Muscle of arm (tissue), 12 donors: ENCODE data around the gene KIAA1210. TPM values are rescaled to one million over a fixed set of nuclear protein-coding genes. Genes with fewer than 3 reads are reported as not detected.

Source experiments
- DNase-seq: peaks from one replicate; pipeline ENCODE4 v3.0.0-alpha.2; 2013
- polyA plus RNA-seq, 12 donors: library from polyadenylated mRNA; unstranded; fragments of 120-200 nt; gene quantifications; one replicate each; pipeline ENCODE4 v1.2.1, GENCODE V29; 2013; ENCODE audit not compliant: insufficient read length in 12 of 12

The KIAA1210 gene
- polyA plus RNA-seq, 12 donors, result 0.15 to 0.41 (median 0.23) TPM; not detected in 2

DNA sequence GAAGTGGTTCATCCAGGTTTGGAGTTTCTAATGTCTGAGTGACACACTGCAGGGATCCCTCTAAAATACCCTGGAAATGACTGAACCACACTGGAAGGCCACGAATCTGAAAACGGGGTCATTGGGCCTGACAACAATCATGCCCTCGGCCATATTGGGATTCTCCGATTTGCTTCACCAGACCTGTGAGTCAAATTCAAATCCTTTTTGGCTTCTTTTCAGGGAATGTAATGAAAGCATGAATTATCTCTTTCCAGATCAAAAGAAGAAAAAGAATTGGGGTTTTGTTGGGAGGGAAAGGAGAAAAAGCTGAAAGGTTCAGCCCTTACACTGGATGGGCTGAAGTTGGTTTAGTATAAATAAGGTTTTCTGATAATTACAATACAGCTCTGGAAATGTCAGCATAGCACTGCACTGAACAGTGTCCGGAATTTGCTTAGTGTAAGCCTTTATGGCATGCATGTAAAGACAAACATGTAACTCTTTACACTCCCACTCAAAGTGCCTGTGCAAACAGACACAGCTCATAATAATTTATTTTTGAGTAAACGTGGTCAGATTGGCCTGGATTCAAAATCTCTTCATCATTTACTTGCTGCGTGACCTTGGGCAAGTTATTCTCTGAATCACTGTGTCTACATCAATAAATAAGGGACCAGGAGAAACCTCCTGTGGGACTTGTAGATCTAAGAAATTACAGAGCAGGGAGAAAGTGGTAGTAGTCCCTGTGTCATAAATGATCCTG, 33.4 kb downstream of the KIAA1210 start:
- no peak for DNase-seq

DNA sequence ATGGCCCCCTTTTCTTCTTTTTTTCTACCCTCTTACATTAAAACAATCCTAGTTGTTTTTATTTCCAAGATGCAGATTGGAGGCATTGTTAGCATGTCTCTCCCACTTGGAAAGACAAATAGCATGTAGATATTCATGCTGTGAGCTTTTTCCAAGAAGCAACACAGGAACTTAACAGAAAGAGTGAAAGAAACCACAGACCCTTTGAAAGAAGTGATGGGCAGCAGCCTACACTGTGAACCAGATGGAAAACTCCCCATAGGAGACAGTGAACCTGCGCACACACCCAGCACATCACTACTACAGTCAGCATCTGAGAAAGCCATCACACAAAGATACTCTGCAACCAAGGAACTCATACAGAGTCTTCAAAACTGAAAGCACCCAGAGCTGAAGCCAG, 37.0 kb downstream of the KIAA1210 start:
- DNase-seq, result no peak

DNA sequence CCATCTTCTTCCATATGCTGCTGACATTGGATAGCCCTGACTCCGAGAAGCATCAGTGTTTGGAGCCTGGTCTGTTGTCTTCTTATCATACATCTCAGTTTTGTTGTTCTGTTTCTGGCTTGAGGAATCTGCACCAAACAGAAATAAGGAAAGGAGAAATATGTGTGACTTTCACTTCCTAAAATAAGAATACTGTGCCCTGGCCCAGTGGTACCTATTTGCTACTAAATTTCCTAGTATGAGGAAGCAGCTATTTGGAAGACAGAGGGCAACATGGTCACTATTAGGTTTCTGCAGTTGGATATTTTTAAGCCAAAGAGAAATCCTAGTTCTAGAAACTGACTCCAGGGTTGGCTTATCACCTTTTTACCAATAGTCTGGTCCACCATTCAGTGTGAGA, 38.0 kb downstream of the KIAA1210 start:
- DNase-seq, result no peak

DNA sequence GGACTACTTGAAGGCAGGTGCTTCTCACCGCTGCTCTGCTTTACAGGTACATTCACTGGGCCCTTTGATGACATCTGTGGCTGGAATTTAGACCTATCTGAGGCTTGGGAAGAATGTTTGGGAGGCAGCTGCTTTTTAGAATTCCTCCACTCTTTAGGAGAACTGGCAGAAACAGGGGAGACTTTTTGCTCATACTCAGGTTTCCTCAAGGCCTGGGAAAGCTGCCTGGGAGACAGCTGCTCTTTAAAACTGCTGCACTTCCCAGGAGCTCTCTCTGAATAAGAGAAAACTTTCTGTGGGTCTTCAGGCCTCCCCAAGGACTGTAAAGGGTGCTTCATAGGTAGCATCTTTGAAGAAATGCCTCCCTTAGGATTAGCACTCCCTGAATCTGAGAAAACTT, 40.5 kb downstream of the KIAA1210 start:
- DNase-seq, result no peak

DNA sequence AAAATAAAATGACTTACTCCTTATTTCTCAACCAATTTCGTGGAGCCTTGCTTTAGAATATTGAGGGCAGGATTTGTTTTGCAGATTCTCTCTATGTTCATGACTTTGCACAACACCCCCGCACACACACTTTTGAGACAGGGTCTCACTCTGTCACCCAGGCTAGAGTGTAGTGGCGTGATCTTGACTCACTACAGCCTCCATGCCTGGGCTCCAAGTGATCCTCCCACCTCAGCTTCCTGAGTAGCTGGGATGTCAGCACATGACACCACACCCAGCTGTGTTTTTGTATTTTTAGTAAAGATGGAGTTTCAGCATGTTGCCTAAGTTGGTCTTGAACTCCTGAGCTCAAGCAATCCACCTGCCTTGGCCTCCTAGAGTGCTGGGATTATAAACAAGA, 42.8 kb downstream of the KIAA1210 start:
- no peak for DNase-seq

DNA sequence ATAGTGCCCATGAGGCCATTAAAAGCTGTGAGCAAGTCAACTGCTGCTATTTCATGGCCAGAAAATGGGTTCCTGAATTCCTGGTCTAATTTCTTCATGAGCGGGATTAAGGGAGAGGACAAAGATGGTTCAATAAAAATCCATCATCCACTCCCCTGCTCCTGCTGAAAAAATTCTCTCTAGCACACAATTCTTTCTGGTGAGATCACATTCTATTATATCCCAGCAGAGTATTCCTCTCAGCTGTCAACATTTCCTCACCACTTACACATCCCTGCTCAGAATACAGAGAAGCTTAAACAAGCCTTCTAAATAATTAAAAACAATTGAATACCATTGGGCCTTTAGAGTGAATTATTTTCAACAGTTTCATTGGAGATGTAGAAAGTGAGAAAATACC, 45.3 kb downstream of the KIAA1210 start:
- no peak for DNase-seq

DNA sequence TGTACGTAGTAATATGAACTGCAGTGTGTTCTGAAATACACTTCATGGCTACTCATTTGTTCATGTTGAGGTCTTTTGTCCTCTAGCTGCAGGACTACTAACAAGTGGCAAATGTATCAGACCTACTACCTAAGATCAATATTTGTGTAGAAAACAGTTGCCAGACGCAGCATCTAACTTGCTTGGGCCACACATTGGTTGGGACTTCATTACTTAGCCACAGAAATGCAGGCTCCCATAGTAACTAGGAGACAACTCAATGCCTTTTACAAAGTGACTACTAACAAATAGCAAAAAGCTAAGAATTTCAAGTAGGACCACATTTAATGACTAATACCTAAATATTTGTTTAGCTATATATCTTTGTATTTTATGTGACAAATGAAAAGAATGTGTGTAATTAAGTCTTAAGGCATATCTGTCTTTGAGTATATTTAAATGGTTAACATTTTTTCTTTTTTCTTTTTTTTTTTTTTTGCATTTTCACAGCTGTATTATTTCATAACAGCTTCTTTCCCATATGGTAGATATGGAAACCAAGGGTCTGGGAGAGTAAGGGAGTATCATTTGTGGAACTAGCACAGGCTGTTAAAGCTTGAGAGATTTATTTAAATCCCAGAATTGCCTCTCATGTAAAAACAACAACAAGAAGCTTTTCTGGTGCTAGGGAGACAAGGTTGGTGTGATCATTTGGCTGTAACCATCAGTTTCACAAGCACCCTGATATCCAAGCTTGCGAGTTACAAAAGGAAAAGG, 52.2 kb downstream of the KIAA1210 start:
- no peak for DNase-seq

DNA sequence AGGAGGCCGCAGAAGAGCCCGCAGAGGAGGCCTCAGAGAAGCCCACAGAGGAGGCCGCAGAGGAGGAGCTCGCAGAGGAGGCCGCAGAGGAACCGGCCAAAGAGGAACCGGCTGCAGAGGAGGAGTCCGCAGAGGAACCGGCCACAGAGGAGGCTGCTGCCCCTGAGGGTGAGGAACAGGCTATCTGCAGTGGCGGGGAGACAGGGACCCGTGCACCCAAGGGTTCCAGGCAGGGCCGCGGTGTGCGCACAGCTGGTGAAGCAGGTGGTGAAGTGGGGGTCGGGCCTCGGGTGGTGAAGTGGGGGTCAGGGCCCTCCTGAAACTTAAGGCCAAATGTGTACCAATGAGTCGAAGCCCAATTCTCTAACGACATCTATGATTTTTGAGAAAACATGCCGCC, 53.7 kb downstream of the KIAA1210 start:
- no peak for DNase-seq

DNA sequence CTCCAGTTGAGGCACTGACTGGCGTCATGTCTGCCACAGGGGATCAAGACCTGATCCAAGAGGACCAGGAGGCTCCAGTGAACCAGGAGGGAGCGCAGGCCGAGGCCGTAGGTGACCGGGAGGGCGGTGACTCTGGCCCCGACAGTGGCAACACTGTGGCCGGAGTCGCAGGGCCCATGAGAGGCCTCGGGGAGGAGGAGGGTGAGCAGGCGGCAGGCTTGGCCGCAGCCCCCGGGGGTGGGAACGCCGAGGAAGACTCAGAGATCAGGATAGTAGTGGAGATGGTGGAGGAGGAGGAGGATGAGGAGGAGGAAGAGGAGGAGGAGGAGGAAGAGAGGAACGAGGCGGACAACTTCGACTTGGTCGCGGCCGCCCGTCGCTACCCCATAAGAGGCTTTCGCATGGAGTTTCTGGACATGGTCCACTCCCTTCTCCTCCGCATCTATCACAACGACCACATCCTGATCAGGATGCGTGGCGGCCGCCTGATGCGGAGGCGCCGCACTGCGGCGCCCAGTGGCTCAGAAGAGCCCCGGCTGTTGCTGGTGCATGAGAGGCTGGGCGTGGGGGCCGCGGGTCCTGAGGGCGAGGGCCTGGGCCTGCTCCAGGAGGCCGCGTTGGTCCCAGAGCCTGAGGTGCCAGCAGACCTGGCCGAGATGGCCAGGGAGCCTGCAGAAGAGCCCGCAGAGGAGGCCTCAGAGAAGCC, 54.3 kb downstream of the KIAA1210 start:
- no peak for DNase-seq

DNA sequence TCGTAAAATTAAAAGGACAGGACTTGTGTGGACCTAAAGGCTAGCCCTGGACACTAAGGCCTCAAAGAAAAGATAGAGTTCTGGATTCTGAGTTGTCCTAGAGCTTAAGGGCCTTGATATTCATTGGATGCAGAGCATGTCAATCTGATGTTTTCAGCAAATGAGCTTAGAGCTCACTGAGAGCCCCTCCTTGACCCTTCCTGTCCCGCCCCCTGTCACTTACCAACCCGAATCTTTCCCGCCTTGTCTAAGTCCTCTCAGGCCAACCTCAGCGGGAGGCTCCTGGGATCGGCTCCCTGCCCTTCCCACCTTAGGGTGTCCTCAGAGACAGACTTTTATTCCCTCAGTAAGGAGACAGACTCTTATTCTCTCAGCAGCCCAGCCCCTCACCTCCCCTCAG, 54.9 kb downstream of the KIAA1210 start, which contains the start of gene CT47C1:
CT47C1 (plus strand) TSS at position 250 of the 400 bp plus-strand sequence. CDS start 233 bp downstream, outside the sequence.
- no peak for DNase-seq

DNA sequence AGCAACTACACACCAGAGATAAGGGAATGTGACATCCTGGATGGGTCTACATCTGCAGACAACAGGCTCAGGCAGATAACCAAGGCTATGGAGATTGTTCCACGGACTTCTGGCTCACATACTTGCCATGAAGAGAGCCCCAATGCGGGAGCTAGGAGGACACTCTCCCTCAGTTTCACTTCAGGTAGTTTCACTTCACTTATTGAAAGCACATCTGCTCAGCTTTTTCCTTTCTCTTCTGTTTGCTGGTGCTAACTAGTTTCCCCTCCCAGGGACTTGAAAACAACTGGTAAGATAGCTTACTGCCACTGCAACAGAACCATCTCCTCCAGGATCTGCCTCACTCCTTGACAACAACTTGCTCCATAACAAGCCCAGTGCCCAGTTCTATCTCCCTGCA, 56.2 kb downstream of the KIAA1210 start:
- no peak for DNase-seq

DNA sequence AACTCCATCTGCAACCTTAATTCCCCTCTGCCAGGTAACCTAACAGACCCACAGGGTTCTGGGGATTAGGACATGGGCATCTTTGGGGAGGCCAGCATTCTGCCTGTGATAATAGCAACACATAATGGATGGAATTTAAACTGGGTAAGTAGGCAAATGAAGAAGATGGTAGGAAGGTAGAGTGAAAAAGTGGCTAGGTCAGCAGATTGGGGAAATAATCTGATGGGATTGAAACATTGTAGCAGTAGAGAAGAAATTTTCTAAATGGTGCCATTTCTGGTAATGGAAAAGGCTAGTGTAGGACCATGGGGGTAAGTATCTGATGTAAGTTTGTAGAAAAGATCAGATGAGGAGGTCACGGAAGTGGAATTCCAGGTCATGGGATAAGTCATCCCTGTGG, 57.9 kb downstream of the KIAA1210 start:
- DNase-seq, result no peak

DNA sequence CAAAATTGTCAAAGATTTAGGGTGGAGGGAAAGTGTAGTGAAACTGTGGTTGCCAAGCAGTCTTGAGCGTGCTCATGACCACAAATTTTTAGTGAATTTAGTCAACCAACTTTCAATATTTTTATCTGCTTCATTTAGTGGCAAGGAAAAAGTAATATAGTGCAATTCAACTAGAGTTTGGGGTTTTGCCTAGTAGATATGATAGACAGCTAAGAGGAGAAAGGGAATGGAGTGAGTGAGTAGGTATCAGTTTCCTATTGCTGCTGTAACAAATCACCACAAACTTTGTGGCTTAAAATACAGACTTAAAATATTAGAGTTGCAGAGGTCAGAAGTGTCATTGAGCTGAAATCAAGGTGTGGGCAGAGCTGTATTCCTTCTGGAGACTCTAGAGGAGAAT, 58.5 kb downstream of the KIAA1210 start:
- no peak for DNase-seq

DNA sequence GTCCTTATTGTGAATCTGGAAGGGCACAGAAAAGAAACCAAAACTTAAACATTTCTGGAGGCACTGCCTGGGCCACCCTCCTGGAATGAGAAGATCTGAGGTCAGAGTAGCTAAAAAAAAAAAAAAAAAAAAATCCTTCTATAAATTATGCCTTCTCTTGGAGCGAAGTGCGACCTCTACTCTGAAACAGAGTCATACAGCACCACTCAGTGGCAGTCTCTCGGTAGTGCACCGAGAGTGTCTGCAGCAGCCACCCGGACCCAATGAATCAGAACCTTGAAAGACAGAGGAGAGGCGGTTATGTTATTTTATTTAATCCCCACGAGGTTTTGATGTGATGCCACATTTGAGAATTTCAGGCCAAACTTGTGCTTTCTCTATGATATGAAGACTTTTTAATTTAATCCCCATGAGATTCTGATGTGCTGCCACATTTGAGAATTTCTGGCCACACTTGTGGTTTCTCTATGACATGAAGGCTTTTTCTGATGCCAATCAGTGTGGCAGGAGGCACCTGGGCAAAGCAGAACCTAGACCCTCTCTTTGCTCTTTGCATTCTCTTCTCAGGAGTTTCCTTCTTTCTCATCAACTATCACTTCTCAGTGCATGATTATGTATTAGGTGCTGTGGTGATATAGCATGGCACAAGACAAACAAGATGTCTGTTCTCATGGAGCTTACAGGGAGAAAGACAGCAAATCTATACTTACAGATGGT, 60.4 kb downstream of the KIAA1210 start:
- DNase-seq, result peak; percentile 43

DNA sequence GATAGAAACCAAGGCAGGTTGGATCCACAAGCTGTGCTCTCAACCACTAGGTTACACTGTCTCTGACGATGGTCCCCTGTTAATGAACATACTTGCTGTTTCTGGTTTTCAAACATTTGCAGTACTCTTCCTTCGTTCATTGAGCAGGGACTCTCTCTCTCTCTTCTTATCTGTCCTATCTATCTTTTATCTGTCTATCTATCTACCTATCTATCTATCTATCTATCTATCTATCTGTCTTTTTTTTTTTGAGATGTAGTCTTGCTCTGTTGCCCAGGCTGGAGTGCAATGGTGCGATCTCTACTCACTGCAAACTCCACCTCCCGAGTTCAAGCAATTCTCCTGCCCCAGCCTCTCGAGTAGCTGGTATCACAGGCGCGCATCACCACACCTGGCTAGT, 64.2 kb downstream of the KIAA1210 start:
- DNase-seq, result no peak

DNA sequence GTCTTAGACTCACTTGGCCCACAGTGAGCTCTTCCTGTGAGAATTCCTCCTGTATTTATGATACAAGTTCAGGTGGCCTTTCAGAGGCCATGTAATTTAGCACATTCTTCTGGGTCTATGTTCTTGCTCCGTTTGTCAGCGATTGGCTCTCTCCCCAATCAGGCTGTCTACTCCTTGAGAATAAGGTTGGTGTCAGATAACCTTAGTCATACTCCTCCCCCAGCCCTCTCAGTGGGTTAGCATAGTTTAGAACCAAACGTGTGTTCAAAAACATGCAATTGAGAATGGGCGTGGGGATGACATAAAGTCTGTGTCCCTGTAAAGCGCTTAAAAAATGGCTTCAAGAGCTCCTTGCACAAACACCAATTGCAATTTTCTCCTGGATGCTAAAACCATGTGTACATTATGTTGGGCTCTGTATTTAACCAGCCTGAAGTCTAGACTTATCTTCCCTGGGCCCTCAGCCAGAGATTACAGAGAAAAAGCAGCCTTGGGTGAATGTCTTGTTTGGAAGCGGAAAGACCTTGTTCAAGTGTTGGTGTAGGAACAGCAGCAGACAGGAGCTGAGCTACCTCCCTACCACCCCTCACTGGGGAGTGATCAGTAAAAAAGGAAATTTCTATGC, 64.8 kb downstream of the KIAA1210 start:
- no peak for DNase-seq

DNA sequence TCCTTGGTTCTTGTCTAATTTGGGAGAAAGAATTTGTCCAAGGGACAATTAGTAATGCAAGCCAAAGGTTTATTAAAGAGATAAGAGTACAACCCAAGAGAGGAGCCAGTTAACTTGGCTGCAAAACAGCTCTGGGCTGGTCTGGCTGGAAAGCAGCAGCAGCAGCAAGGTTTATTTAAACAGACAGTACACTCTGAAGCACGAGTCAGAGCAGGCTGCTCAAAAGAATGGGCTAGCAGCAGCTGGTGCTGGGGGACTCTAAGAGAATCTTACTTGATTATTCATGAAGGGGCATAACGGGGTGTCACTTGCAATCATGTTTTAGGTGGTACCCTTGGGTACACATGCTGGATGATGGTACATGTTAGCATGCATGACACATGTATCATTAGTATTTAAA, 71.9 kb downstream of the KIAA1210 start:
- no peak for DNase-seq

DNA sequence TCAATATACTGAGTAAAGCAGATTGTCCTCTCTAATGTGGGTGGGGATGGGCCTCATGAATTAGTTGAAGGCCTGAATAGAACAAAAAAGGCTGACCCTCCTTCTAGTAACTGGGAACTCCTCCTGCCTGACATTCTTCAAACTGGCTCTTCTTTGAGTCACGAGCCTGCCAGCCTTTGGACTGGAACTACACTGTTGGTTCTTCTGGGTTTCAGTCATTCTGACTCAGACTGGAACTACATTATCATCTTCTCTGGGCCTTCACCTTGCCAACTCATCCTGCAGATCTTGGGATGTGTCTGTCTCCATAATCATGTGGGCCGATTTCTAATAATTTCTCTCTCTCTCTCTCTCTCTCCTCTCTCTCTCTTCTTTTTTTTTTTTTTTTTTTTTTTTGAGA, 81.7 kb downstream of the KIAA1210 start:
- no peak for DNase-seq

DNA sequence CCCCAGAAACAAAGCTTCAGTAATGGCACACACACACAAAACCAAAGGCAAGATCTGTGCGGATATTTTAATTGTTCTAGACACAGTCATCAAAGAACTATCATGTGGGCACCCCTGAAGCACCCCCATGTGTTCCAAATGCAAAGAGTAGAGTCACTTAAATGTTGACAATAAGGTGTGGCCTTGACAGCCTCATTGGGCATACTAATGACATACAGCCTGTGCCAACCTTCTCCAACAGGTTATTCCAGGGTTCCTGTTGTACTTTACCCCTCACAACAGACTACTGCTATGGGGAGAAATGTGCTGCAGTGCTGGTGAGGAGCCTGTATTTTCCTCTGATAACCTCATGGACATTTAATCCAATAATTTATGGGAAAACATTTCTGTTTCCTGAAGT, 84.6 kb downstream of the KIAA1210 start:
- no peak for DNase-seq

DNA sequence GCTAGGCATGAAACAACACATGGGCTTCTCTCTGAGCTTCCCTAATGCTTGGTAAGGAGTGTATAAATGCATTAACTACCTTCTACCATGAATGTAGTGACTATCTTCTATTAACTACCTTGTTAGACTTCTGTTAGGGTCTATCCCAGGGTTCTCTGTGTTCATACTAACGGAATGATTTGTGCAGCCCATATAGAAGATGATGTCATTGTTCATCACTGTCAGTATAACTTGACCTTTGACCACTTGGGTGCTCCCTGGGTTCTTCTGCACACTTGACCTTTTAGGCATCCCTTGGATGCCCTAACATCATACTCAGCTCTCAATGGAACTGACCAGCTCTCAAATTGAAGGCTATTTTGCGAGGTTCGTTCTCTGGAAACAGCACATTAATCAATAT, 85.6 kb downstream of the KIAA1210 start:
- DNase-seq, result no peak

DNA sequence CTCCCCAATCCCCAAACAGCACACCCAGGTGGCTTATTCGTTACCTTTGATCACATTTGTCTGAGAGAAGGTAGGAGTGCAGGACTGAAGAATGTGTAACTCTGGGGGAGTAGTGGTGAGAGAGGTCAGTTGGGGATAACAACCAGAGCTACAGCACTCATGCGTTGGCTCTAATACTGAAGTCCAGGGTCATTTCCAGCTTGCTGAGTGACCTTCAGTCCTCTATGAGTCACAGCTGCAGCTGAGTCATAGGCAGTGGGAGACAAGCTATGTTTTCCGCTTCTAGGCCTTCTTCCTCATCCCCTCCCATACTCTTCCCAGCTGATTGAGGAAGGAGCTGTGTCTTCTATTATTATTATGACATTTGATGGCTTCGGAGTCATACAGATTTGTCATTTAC, 86.4 kb downstream of the KIAA1210 start:
- no peak for DNase-seq

DNA sequence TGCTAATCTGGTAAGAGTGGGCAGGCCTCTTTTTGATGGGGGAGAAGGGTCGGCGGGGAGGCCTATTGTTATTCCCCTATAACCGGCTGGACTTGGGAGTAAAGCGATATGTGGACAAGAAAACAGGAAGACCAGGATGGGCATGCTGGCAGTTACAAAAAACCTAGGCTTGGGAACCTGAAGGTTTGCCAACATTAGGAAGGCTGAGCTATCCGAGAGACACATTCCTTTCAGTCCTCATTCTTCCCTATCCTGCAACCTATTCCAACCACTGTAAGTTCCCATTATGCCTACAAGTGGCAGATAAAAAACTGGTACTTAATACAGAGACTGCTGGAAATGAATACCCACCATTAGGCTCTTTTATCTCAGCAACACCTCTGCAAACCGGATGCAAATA, 87.2 kb downstream of the KIAA1210 start:
- DNase-seq, result no peak
